Stimulated activated CD4-positive, alpha-beta T cell treated with anti-CD3 and anti-CD28 coated beads, Interleukin-1b, Interleukin-23, amount 100 ng/mL, for 1 hour (primary cell): ENCODE data around the gene ANGEL1.

Experiments
- DNase-seq, 2 donors: peaks; one replicate each; pipeline ENCODE4 v3.0.0-alpha.2; 2020; ENCODE audit warnings: low read depth in 2 of 2

The ANGEL1 gene

GRCh38 chr14:76814726-76815645 is 2.3 kb upstream of the ANGEL1 start:
- DNase-seq: no peak

- DNase-seq: no peak
Observed at GRCh38 chr14:76812093-76812421, 625 bp downstream of the ANGEL1 start.

DNA sequence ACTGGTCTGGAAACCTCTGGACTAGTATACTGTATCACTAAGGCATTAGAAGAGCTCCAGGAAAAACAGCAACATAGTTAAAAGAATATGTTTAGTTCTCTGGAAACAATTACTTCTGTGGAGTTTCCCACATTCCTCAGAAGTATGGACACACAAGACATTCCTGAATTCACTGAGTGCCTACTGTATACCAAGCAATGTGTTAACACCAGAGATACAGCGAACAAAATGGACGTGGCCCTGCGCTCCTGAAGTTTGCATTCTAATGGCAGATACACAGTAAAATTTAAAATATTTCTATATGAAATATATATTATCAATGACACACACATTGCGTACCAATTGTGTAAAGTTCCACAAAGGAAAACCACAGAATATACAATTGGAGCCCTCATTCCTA is 1.1 kb downstream of the ANGEL1 start:
- no peak for DNase-seq

- DNase-seq: no peak
Observed at GRCh38 chr14:76810953-76811400, 1.7 kb downstream of the ANGEL1 start.

GRCh38 chr14:76810525-76810924 is 2.2 kb downstream of the ANGEL1 start:
- no peak for DNase-seq

- no peak for DNase-seq
Observed at GRCh38 chr14:76808990-76809389, 3.7 kb downstream of the ANGEL1 start.

- no peak for DNase-seq
Observed at GRCh38 chr14:76808011-76808410, 4.7 kb downstream of the ANGEL1 start.

GRCh38 chr14:76806446-76806845 is 6.2 kb downstream of the ANGEL1 start:
- no peak for DNase-seq

- no peak for DNase-seq
Observed at GRCh38 chr14:76793956-76794355, 18.7 kb downstream of the ANGEL1 start.

GRCh38 chr14:76793324-76793723 is 19.4 kb downstream of the ANGEL1 start:
- DNase-seq: no peak

DNA sequence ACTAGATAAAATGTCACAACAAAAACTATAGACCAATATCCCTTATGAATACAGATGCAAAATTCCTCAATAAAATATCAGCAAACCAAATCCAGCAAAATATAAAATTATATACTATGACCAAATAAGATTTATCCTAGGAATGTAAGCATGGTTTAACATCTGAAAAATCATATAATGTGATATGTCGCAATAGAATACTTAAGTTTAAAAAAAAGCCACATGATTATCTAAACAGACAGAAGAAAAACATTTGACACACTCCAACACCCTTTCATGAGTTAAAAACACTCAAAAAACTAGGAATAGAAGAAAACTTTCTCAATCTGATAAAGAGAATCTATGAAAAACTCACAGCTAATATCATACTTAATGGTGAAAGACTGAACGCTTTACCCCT is 20.3 kb downstream of the ANGEL1 start:
- no peak for DNase-seq

DNA sequence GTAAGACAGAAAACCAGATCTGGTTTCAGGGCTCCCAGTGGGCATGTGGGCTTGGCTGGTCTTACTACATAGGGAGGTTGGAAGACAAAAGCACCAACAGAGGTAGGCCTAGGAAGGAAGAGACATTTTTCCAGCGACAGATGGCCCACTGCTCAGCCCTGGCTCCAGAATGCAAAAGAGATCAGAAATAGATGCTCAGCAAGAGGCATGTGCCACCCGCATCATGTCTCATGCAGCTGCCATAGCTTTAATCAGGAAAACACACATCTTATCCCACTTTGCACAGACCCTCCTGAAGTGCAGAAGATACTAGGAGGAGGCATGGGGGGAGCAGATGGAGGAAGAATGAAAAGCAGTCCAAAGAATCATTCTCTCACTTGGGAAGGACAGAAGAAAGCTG is 26.1 kb downstream of the ANGEL1 start:
- DNase-seq: no peak

- DNase-seq: peak in 1 of 2 donors; percentile 29
Observed at GRCh38 chr14:76784881-76785280, 27.8 kb downstream of the ANGEL1 start.

- no peak for DNase-seq
Observed at GRCh38 chr14:76784266-76784874, 28.3 kb downstream of the ANGEL1 start.

DNA sequence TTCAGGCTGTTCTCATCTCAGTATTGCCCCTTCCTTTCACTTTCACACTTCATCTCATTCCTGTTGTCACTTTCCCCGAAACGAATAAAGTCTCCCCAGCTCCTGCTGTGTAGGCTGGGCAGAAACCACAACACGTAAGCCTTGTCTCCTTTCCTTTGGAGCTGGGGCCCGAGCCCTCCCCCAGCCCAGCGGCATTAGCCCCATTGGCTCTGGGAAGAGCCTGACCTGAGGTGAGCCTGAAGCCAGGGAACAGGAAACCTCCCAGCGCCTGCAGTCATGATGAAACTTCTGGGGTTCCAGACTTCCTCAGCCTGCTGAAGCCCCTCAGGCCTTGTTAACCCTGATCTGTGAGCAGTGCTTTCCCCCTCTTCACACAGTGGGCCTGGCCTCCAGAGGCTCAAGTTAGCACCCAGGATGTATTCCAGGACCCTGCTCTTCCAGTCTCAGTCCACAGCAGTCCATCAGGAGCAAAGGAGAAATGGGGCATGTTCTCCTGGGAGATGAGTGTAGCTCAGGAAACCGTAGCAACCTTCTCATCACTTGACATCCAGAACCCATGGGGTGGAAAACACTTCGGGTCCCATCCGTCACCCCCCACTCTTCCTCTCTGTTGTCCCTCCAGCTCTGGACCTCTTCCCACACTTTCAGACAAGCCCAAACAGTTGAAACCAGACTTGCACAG is 29.7 kb downstream of the ANGEL1 start:
- no peak for DNase-seq

GRCh38 chr14:76782115-76782884 is 30.4 kb downstream of the ANGEL1 start:
- DNase-seq: no peak

DNA sequence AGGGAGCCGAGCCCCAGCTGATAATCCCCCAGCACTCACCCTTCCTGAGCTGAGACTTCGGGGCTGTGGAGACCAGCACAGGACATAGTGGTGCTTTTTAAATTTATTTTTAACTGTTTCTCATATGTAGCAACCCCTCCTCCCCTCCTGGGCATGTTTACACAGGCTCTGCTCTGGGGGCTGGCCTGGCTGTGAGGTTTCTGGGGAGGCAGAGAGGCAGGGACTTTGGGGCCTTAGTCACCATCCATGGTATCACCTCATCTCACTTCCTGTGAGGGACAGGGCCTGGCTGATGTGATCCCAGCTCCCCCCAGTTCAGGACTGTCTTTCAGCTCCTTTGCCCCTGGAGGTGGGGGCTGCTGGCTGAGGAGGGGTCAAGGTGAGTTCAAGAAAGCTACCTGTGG is 31.0 kb downstream of the ANGEL1 start:
- no peak for DNase-seq

GRCh38 chr14:76780875-76781647 is 31.6 kb downstream of the ANGEL1 start:
- DNase-seq: no peak

DNA sequence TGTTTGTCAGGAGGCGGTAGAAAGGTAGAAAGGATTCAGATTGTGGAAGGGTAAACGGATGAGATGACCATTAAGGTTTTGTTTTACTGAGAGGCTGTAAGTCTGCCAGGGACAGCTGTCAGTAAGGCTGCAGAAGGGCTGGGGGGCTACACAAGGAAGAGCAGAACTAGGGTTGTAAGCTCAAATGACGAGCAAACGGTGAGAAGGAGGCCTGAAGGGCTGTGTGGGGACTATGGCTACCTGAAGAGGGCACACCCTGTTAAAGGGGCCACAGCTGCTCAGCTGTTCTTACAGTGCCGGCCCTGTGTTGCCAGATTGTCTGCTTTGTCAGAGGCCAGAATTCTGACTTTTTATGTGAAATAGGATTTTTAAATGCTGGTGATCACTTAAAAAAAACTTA is 32.3 kb downstream of the ANGEL1 start:
- DNase-seq: no peak

DNA sequence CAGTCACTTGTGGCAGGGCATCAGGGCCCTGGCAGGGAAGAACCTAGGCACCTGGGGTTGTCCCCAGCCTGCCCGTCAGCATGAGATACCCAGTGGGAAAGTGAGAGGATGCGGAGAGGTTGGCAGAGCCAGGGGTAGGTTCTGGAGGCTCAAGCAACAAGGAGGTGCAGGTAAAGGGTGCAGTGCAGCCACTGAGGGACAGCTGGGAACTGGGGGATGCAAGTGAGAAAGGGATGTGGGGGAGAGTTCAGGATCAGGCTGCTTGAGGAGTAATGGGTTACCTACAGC is 32.7 kb downstream of the ANGEL1 start:
- DNase-seq: no peak
